NCI-H2107 treated with DMSO at 0.1 percent for 48 hours (cell line): ENCODE data around the gene LELP1.
A peak's percentile ranks its signal among the peaks of the same experiment; 100 is the strongest.

Experiments
- DNase-seq: peaks from one replicate; lab custom pipeline; 2025; ENCODE audit not compliant: unreplicated experiment; lab: John Stamatoyannopoulos, UW

LELP1 gene

DNA sequence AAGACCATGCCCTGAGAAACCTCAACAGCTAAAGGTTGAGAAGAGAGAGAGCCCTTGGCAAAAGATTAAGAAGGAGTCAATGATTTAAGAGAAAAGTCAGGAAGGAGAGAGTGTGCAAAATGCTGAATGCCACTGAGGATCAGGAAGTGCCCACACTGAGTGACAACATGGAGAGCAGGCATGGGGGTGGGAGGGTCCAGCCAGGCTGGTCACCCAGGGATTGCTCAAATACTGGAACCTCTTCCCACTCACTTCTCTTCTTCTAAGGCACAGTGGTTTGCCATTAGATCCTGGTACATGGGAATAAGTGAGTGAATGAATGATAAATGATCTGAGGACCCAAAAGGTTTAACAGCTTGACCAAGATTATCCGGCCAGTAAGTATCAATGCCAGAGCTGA, 25.3 kb downstream of the LELP1 start:
- no peak for DNase-seq

- DNase-seq: peak; percentile 13
These were observed 26.0 kb downstream of the LELP1 start for GRCh38 chr1:153229076-153229829.

DNA sequence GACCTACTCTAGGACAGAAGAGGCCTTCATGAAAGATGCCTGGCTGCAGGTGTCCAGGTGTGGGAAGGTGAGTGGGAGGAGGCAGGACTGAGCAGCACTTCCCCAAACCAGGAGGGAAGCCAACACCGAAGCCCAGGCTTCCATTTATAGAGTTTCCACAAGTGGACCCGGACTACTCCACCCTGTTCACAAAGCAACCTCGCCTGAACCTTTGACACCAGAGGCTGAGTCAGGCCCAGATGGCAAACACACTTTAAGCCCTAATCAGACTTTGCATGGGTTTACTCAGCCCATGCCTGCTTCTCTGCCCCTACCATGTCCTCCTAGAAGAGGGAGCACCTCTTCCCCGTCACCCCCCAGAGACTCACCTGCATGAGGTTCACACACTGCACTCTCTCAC, 28.1 kb downstream of the LELP1 start:
- no peak for DNase-seq

GRCh38 chr1:153231785-153232184, 28.6 kb downstream of the LELP1 start:
- DNase-seq: no peak

GRCh38 chr1:153232553-153232952, 29.3 kb downstream of the LELP1 start:
- DNase-seq: no peak

- DNase-seq: no peak
These were observed 30.2 kb downstream of the LELP1 start for GRCh38 chr1:153233448-153233847.

DNA sequence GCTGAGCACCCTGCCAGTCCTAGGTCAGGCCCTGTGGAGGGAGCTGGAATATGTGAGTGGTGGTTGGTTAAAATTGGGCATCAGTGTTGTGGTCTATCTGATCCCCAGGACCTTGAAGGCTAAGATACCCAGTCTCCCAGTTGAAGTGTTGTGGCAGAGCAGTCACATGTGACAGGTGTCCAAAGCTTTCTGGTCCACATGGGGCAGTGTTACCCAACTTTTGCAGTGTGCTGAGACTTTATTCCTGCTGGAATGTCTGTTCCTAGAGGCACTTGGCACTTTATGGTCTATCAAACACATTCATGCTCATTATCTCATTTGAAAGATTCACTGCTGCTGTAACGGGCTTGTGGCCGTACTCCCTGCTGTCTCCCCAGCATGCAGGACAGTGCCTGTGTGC, 35.3 kb downstream of the LELP1 start:
- peak; percentile 36 for DNase-seq

GRCh38 chr1:153242160-153242559, 38.9 kb downstream of the LELP1 start:
- DNase-seq: no peak

GRCh38 chr1:153245466-153245865, 42.2 kb downstream of the LELP1 start:
- DNase-seq: no peak

DNA sequence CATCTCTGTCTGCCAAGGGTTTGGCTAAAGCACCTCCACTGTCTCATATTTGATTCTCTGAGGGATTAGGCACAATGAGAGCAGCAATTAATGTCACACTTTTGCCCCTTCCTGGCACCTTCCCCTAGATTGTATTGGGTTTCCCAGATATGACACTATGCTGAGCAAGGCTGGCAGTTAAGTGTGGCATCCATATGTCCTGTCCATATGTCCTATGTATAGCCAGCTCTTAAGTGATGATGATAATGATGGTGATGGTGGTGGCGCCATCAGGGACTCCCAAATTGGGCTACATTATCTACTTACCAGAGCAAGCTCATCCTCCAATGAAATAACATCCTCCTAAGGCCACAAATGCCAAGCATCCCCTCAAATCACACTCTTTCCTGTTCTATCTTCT, 42.8 kb downstream of the LELP1 start:
- no peak for DNase-seq

- no peak for DNase-seq
These were observed 43.6 kb downstream of the LELP1 start for GRCh38 chr1:153246825-153247224.

DNA sequence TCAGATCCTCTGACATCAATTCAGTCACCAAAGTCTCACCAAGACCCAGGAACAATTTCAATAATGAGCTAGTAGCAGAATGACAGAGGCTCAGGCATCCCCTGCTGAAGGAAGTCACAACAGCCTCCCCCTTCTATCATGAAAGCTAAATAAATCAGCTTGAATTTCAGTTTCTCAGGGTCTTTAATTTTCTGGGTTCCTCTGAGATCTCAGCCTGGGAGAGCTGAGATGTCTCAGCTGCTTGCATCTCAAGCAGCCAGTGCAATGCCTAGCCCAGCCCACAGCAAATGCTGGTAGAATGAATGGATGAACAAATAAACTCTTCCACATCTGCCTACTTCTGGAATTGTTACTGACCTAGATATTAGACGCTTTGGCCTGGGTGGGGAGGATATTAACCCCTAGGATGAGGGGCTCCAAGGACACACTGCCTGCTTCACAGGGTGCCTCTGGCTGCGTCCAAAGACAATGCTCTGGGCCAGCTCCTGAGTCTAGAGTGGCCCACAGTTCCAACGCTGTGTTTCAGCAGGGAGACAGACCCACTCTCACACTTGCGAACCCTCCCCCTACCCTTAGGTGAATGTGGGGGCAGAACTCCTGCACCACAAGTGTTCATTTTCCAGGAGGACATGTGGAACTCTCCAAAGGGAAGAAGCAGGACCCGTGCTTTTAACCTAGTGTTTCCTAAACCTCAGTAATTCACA, 45.1 kb downstream of the LELP1 start:
- DNase-seq: no peak

DNA sequence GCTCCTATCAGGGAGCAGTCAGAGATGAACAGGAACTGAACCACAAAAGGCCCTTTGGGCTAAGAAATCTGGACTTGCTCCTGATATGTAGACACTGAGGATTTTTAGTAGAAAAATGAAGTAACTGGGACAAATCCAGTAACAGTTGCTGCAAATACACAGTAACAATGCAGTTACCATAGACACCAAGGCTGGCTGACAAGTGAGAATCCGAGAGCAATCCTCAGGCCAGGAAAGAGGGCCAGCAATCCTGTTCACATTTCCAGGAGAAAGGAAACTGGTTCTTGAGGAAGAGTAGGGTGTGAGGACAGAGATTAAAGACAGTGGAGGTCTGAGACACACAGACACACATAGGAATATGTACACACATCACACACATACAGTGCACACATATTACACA, 46.9 kb downstream of the LELP1 start:
- DNase-seq: no peak

GRCh38 chr1:153251087-153251486, 47.9 kb downstream of the LELP1 start:
- no peak for DNase-seq

GRCh38 chr1:153251562-153251961, 48.3 kb downstream of the LELP1 start:
- no peak for DNase-seq

- no peak for DNase-seq
These were observed 48.8 kb downstream of the LELP1 start for GRCh38 chr1:153251988-153252387.

GRCh38 chr1:153253076-153253475, 49.8 kb downstream of the LELP1 start:
- DNase-seq: no peak

- no peak for DNase-seq
These were observed 50.5 kb downstream of the LELP1 start for GRCh38 chr1:153253693-153254092.
